A549 (cell line): ENCODE measurements around the gene ACTRT2. TPM values are rescaled to one million over a fixed set of nuclear protein-coding genes. Genes with fewer than 3 reads are reported as not detected.

Experiments used
- ATAC-seq, 2 experiments: fragments of 200-7000 bp in 1 of 2; fragments of >200 bp in 1 of 2; cut with Nextera tagmentation in 1 of 2; cut with Tn5 transposase in 1 of 2; 3 replicates each; pipeline versions ENCODE4 v1.8.0 to v1.9.1; 2018 to 2020; ENCODE audit warnings: mild to moderate bottlenecking in 1 of 2, moderate library complexity in 1 of 2
- CTCF ChIA-PET: fragments of 300-600 bp; sonication (Branson Sonifier 250); formaldehyde crosslinking; extraction: SDS; loops from one replicate; lab custom pipeline; 2021; ENCODE audit warnings: antibody characterized with exemption, inconsistent platforms; lab: Yijun Ruan, JAX
- POLR2A ChIA-PET: fragments of 350-600 bp; formaldehyde crosslinking; extraction: SDS; loops from one replicate; lab custom pipeline; 2021; ENCODE audit warnings: antibody characterized with exemption, inconsistent platforms; lab: Yijun Ruan, JAX
- DNase-seq, 2 experiments: peaks; one replicate each; pipeline versions ENCODE4 v3.0.0 to v3.0.0-alpha.2; 2011 to 2016; ENCODE audit warnings: low read depth in 1 of 2, low spot score in 1 of 2
- FAIRE-seq: peaks from 2 replicates; lab custom pipeline; 2011; peaks lifted over from hg19 to GRCh38; lab: Jason Lieb, UNC
- H3K27ac ChIP-seq, 2 experiments: fragments of >200 bp; sonication (Bioruptor Twin); formaldehyde crosslinking; 3 replicates each; pipeline ENCODE4 v1.5.1; 2016 to 2017
- H3K4me1 ChIP-seq: fragments of >200 bp; sonication (Bioruptor Twin); formaldehyde crosslinking; 3 replicates; pipeline ENCODE4 v1.6.1; 2016
- H3K4me2 ChIP-seq: fragments of >200 bp; sonication (Bioruptor Twin); formaldehyde crosslinking; 3 replicates; pipeline ENCODE4 v1.6.1; 2016
- H3K4me3 ChIP-seq: fragments of >200 bp; sonication (Bioruptor Twin); formaldehyde crosslinking; 3 replicates; pipeline ENCODE4 v1.5.1; 2016
- H3K9me3 ChIP-seq: fragments of >200 bp; sonication (Bioruptor Twin); formaldehyde crosslinking; 3 replicates; pipeline ENCODE4 v1.6.1; 2016
- CBX2 ChIP-seq: fragments of 200-600 bp; sonication (generic); IDR thresholded peaks from 2 replicates; pipeline ENCODE4 v1.6.1; 2016; ENCODE audit warnings: low read depth, mild to moderate bottlenecking, borderline replicate concordance
- CHD2 ChIP-seq: fragments of 150-350 bp; IDR thresholded peaks from 2 replicates; pipeline ENCODE4 v1.6.1; 2014; ENCODE audit warnings: low read length; ENCODE audit not compliant: partially characterized antibody
- CHD4 ChIP-seq: fragments of 200-600 bp; sonication (generic); IDR thresholded peaks from 2 replicates; pipeline ENCODE4 v1.6.1; 2016; ENCODE audit warnings: antibody characterized with exemption, mild to moderate bottlenecking, borderline replicate concordance
- EP300 ChIP-seq, 2 experiments: fragments of >200 bp; sonication (Bioruptor Twin); formaldehyde crosslinking; IDR thresholded peaks; 2 replicates in 1 of 2; 3 replicates in 1 of 2; pipeline ENCODE4 v1.6.1; 2016 to 2017
- FOXS1 ChIP-seq: fragments of 250-450 bp; sonication (Bioruptor Pico); IDR thresholded peaks from 2 replicates; pipeline ENCODE4 v1.5.0; 2020; ENCODE audit warnings: mild to moderate bottlenecking, moderate library complexity
- HES2 ChIP-seq: fragments of >200 bp; sonication (Bioruptor Twin); formaldehyde crosslinking; IDR thresholded peaks from 2 replicates; pipeline ENCODE4 v1.6.1; 2016
- HOXB5 ChIP-seq: fragments of 250-450 bp; sonication (Bioruptor Pico); IDR thresholded peaks from 2 replicates; pipeline ENCODE4 v1.5.0; 2020; ENCODE audit warnings: mild to moderate bottlenecking, moderate library complexity
- JUN ChIP-seq, 2 experiments: fragments of >200 bp; sonication (Bioruptor Twin); formaldehyde crosslinking; IDR thresholded peaks; 2 replicates in 1 of 2; 3 replicates in 1 of 2; pipeline ENCODE4 v1.6.1; 2016 to 2017
- KDM1A ChIP-seq: fragments of 200-600 bp; sonication (generic); IDR thresholded peaks from 2 replicates; pipeline ENCODE4 v1.6.1; 2016; ENCODE audit warnings: low read depth, mild to moderate bottlenecking
- MAFK ChIP-seq: fragments of 450-650 bp; IDR thresholded peaks from 2 replicates; pipeline ENCODE4 v1.6.1; 2014; ENCODE audit not compliant: partially characterized antibody
- MAZ ChIP-seq: fragments of 150-350 bp; IDR thresholded peaks from 2 replicates; pipeline ENCODE4 v1.6.1; 2014; ENCODE audit warnings: antibody characterized with exemption, low read depth, low read length, borderline replicate concordance
- NPAS2 ChIP-seq: fragments of 250-450 bp; sonication (Bioruptor Pico); IDR thresholded peaks from 2 replicates; pipeline ENCODE4 v1.8.0; 2022; ENCODE audit warnings: mild to moderate bottlenecking, moderate library complexity, borderline replicate concordance
- NR3C1 ChIP-seq: fragments of >200 bp; sonication (Bioruptor Twin); formaldehyde crosslinking; IDR thresholded peaks from 3 replicates; pipeline ENCODE4 v1.6.1; 2017
- PHF8 ChIP-seq: fragments of 200-600 bp; sonication (generic); IDR thresholded peaks from 2 replicates; pipeline ENCODE4 v1.6.1; 2016; ENCODE audit warnings: low read depth, mild to moderate bottlenecking, antibody characterized with exemption, moderate library complexity, borderline replicate concordance
- REST ChIP-seq: fragments of 200-600 bp; sonication (generic); IDR thresholded peaks from 2 replicates; pipeline ENCODE4 v1.6.1; 2016; ENCODE audit warnings: antibody characterized with exemption, mild to moderate bottlenecking, moderate library complexity
- TFCP2L1 ChIP-seq: fragments of 250-450 bp; sonication (Bioruptor Pico); IDR thresholded peaks from 2 replicates; pipeline ENCODE4 v1.5.0; 2021; ENCODE audit warnings: mild to moderate bottlenecking
- ZC3H11A ChIP-seq: fragments of 450-650 bp; IDR thresholded peaks from 2 replicates; pipeline ENCODE4 v1.6.1; 2014; ENCODE audit warnings: antibody characterized with exemption, mild to moderate bottlenecking
- ZNF302 ChIP-seq: fragments of 250-450 bp; sonication (Bioruptor Pico); IDR thresholded peaks from 2 replicates; pipeline ENCODE4 v1.9.0; 2021; ENCODE audit warnings: inconsistent platforms, mild to moderate bottlenecking, moderate library complexity
- WGBS: methylation state at CpG from one replicate; pipeline ENCODE4 v1.1.6; 2017; ENCODE audit errors: missing lambda C conversion rate; 5-methylcytosine and 5-hydroxymethylcytosine counted together
- polyA plus RNA-seq, 4 experiments: library from polyadenylated mRNA; depleted of rRNA in 3 of 4; stranded (reverse); fragments of >200 nt; fragmentation: RNase III in 1 of 4; extraction: RNeasy Plus Mini Kit Qiagen cat#74134 plus additional on column Dnase treatment in 1 of 4; gene quantifications; 2 replicates in 3 of 4; 3 replicates in 1 of 4; pipeline ENCODE4 v1.2.3, GENCODE V29; 2011 to 2017
- TF ChIP-seq, protein P1 (sequence below): fragments of 250-450 bp; sonication (Bioruptor Pico); IDR thresholded peaks from 2 replicates; pipeline ENCODE4 v1.5.0; 2020; ENCODE audit warnings: low read depth, mild to moderate bottlenecking, moderate library complexity
- TF ChIP-seq, protein P2 (sequence below): IDR thresholded peaks from 2 replicates; pipeline ENCODE4 v1.6.1; 2012

Gene ACTRT2
- polyA plus RNA-seq, 2 of the 4 experiments (the other 2 are of a cell fraction): not detected

- ATAC-seq (no peak), FAIRE-seq (no peak), DNase-seq (no peak)
- Histone ChIP-seq H3K4me2 (no peak overlapping the region), H3K27ac (no peak overlapping the region), H3K4me3 (no peak overlapping the region), H3K9me3 (no peaks in the 10 kb centered on the region; the same call in 2 of the 3 replicates), H3K4me1 (no peaks in the 10 kb centered on the region)
- 13% methylated on average over 4 of the region's 4 CpGs for WGBS
- CTCF ChIA-PET: interaction anchor here (0.6 to 2.2 kb wide), 2 partner anchors 15 to 417 kb away, joined by 3 to 9 read pairs; no protein-coding TSS in a partner anchor
- POLR2A ChIA-PET: no interaction called here
- TF ChIP-seq KDM1A (no peak), CHD4 (no peak)
Measured at GRCh38 chr1:3007298-3008147, 13.7 kb upstream of the ACTRT2 start.

- H3K4me1 ChIP-seq: no peaks in the 10 kb centered on the region
- ATAC-seq: no peak
- FAIRE-seq: no peak
- TF ChIP-seq NPAS2 (CRISPR knock-in tag) (no peak), ZNF302 (CRISPR knock-in tag) (no peak), CHD4 (no peak), REST (no peak), JUN (IDR thresholded peaks at IDR 0.05) (no peak), CHD2 (no peak), MAZ (no peak), NR3C1 (no peak), ZC3H11A (no peak), FOXS1 (CRISPR knock-in tag) (no peak), TFCP2L1 (CRISPR knock-in tag) (no peak), HES2 (no peak), HOXB5 (CRISPR knock-in tag) (no peak)
- TF ChIP-seq, protein P1, sequence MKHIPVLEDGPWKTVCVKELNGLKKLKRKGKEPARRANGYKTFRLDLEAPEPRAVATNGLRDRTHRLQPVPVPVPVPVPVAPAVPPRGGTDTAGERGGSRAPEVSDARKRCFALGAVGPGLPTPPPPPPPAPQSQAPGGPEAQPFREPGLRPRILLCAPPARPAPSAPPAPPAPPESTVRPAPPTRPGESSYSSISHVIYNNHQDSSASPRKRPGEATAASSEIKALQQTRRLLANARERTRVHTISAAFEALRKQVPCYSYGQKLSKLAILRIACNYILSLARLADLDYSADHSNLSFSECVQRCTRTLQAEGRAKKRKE (CRISPR knock-in tag): no peak
- no peak overlapping the region for H3K4me3 ChIP-seq
- WGBS: 40% methylated on average over 1 of the region's 6 CpGs
- DNase-seq: no peak
- H3K9me3 ChIP-seq: no peaks in the 10 kb centered on the region; the same call in 2 of the 3 replicates
- POLR2A ChIA-PET: no interaction called here
- H3K4me2 ChIP-seq: no peak overlapping the region
- no peak overlapping the region for H3K27ac ChIP-seq
- CTCF ChIA-PET: interaction anchor here (1.8 to 2.2 kb wide), 2 partner anchors 19 to 415 kb away, joined by 4 to 9 read pairs; no protein-coding TSS in a partner anchor
Measured at GRCh38 chr1:3009021-3009420, 12.2 kb upstream of the ACTRT2 start.

- POLR2A ChIA-PET: no interaction called here
- TF ChIP-seq EP300 (IDR thresholded peaks at IDR 0.05) (no peak), CBX2 (no peak), PHF8 (no peak), MAFK (no peak)
- TF ChIP-seq, protein P2, sequence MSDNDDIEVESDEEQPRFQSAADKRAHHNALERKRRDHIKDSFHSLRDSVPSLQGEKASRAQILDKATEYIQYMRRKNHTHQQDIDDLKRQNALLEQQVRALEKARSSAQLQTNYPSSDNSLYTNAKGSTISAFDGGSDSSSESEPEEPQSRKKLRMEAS: no peak
- TF ChIP-seq, all 56 proteins: peak for 0
- 88% methylated on average over 2 of the region's 2 CpGs for WGBS
- Histone ChIP-seq H3K4me1 (no peaks in the 10 kb centered on the region), H3K4me2 (no peak overlapping the region), H3K9me3 (no peaks in the 10 kb centered on the region; the same call in 2 of the 3 replicates), H3K4me3 (no peak overlapping the region), H3K27ac (no peak overlapping the region)
- no peak for FAIRE-seq
- CTCF ChIA-PET: interaction anchor here (1.8 to 2.2 kb wide), 2 partner anchors 18 to 415 kb away, joined by 4 to 9 read pairs; no protein-coding TSS in a partner anchor
- ATAC-seq: no peak
- DNase-seq: no peak
Measured at GRCh38 chr1:3009556-3009955, 11.7 kb upstream of the ACTRT2 start.
